Measurements from ENCODE around the gene MGAT5.
A peak's percentile ranks its signal among the peaks of the same experiment; 100 is the strongest.

The MGAT5 gene

DNA sequence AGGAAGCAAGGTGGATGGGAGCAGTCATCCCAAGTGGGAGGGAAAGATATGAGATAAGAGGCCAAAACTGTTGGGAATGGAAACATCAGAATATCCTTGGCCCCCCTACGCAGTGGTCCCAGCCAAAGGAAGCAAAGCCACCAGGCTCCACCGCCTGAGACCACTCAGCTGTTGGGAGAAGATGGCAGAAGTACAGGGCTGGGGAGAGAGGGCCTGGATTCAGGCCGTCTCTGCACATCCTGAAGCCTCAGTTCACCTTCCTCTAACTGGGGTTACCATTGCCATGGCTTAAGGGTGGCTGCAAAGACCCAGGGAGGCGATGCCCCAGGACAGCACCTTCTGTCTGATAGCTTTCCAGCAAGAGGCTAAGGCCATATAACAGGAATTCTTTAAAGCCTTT lies 193.8 kb downstream of the MGAT5 start:
- Histone ChIP-seq H3K4me2 (ENCODE audit: insufficient read depth, low read length, poor library complexity, severe bottlenecking) (no peak overlapping the region), H3K4me1 (ENCODE audit: control insufficient read depth in 2 of 2, insufficient read depth in 1 of 2, low read depth in 1 of 2, low read length in 2 of 2) (peaks cover 0 to 6% of the 10 kb centered on the region in 2 donors), H3K27me3 (ENCODE audit: control insufficient read depth in 3 of 3, insufficient read depth in 3 of 3, low read depth in 1 of 3, low read length in 3 of 3) (no peaks in the 10 kb centered on the region), H3K36me3 (replicated peaks in 1 of 2; ENCODE audit: control insufficient read depth in 2 of 2, insufficient read depth in 2 of 2, low read length in 2 of 2) (peaks cover 3 to 22% of the 10 kb centered on the region in 2 donors), H3K9ac (ENCODE audit: low read depth, low read length, poor library complexity) (no peak overlapping the region), H4K8ac (ENCODE audit: low read depth, low read length) (no peak overlapping the region), H2BK15ac (ENCODE audit: low read length) (no peak overlapping the region), H2BK5ac (ENCODE audit: low read length) (no peak overlapping the region), H2AFZ (ENCODE audit: low read length) (no peak overlapping the region), H3K79me1 (ENCODE audit: low read depth, low read length) (no peaks in the 10 kb centered on the region), H3K9me3 (replicated peaks in 1 of 2; ENCODE audit: control insufficient read depth in 2 of 2, insufficient read depth in 1 of 2, low read depth in 1 of 2, low read length in 2 of 2) (no peaks in the 10 kb centered on the region), H3K14ac (ENCODE audit: low read length) (no peak overlapping the region), H3K4ac (ENCODE audit: low read length) (no peak overlapping the region), H4K91ac (ENCODE audit: low read depth, low read length, poor library complexity) (no peak overlapping the region), H2AK5ac (ENCODE audit: low read depth, low read length) (no peak overlapping the region), H3K23ac (ENCODE audit: low read depth, low read length, poor library complexity) (no peak overlapping the region), H3K18ac (ENCODE audit: low read length) (no peak overlapping the region), H2BK120ac (ENCODE audit: low read depth, low read length) (no peak overlapping the region), H3K4me3 (ENCODE audit: low read length in 2 of 2) (no peak overlapping the region), H3K27ac (replicated peaks; ENCODE audit: low read length) (no peak overlapping the region), H2BK12ac (ENCODE audit: low read length) (no peak overlapping the region)
- no peak for DNase-seq (ENCODE audit: low spot score)
- no CpG with 5 or more reads among the region's 4 CpGs for WGBS, 2 donors (ENCODE audit: extremely low coverage in 2 of 2, insufficient read length in 2 of 2, insufficient replicate concordance in 1 of 2)

DNA sequence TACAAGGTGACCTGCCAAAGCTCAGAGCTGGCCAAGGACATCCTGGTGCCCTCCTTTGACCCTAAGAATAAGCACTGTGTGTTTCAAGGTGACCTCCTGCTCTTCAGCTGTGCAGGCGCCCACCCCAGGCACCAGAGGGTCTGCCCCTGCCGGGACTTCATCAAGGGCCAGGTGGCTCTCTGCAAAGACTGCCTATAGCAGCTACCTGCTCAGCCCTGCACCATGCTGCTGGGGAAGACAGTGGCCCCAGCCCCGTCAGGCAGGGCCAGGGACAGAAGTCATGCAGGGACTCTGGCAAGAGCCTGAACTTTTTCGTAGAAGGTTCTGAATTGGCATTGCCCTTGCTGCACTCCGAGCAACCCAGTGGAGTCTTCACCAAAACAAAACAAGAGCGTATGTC lies 194.8 kb downstream of the MGAT5 start:
- no peak overlapping the region for H2BK120ac ChIP-seq (ENCODE audit: low read depth, low read length)
- no CpG with 5 or more reads among the region's 6 CpGs for WGBS, 2 donors (ENCODE audit: extremely low coverage in 2 of 2, insufficient read length in 2 of 2, insufficient replicate concordance in 1 of 2)
- H3K27ac ChIP-seq (replicated peaks; ENCODE audit: low read length), result no peak overlapping the region
- no peak overlapping the region for H2AK5ac ChIP-seq (ENCODE audit: low read depth, low read length)
- H2BK5ac ChIP-seq (ENCODE audit: low read length), result no peak overlapping the region
- no peak overlapping the region for H3K18ac ChIP-seq (ENCODE audit: low read length)
- no peak overlapping the region for H4K8ac ChIP-seq (ENCODE audit: low read depth, low read length)
- H4K91ac ChIP-seq (ENCODE audit: low read depth, low read length, poor library complexity), result no peak overlapping the region
- no peaks in the 10 kb centered on the region for H3K9me3 ChIP-seq (replicated peaks in 1 of 2; ENCODE audit: control insufficient read depth in 2 of 2, insufficient read depth in 1 of 2, low read depth in 1 of 2, low read length in 2 of 2)
- H2AFZ ChIP-seq (ENCODE audit: low read length), result no peak overlapping the region
- no peak overlapping the region for H3K14ac ChIP-seq (ENCODE audit: low read length)
- no peaks in the 10 kb centered on the region for H3K27me3 ChIP-seq (ENCODE audit: control insufficient read depth in 3 of 3, insufficient read depth in 3 of 3, low read depth in 1 of 3, low read length in 3 of 3)
- peak overlapping the region; percentile 38 for H3K9ac ChIP-seq (ENCODE audit: low read depth, low read length, poor library complexity)
- H3K23ac ChIP-seq (ENCODE audit: low read depth, low read length, poor library complexity), result no peak overlapping the region
- no peak overlapping the region for H3K4ac ChIP-seq (ENCODE audit: low read length)
- no peak overlapping the region for H3K4me3 ChIP-seq (ENCODE audit: low read length in 2 of 2)
- peaks cover 0 to 6% of the 10 kb centered on the region in 2 donors for H3K4me1 ChIP-seq (ENCODE audit: control insufficient read depth in 2 of 2, insufficient read depth in 1 of 2, low read depth in 1 of 2, low read length in 2 of 2)
- H3K36me3 ChIP-seq (replicated peaks in 1 of 2; ENCODE audit: control insufficient read depth in 2 of 2, insufficient read depth in 2 of 2, low read length in 2 of 2), result peaks cover 3 to 26% of the 10 kb centered on the region in 2 donors
- no peak for DNase-seq (ENCODE audit: low spot score)
- no peak overlapping the region for H2BK15ac ChIP-seq (ENCODE audit: low read length)
- no peaks in the 10 kb centered on the region for H3K79me1 ChIP-seq (ENCODE audit: low read depth, low read length)
- no peak overlapping the region for H3K4me2 ChIP-seq (ENCODE audit: insufficient read depth, low read length, poor library complexity, severe bottlenecking)
- H2BK12ac ChIP-seq (ENCODE audit: low read length), result no peak overlapping the region

DNA sequence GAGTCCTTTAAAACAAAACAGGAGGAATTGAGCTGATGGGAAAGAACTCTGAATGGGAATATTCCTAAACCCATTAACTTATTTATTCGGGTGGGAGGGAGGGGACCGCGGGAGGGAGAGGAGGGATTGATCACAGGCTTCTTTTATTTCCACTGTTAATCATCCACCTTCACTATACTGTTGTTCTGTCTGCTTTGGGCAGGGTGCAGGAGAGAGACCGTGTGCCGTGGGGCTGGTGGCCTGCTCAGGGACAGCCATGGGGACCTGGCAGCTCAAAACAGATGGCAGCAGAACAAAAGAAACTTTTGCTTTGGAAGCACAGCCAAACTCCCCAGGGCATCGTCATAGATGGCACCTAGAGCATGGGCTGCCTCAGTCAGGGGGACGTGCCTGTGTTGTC lies 195.3 kb downstream of the MGAT5 start:
- Histone ChIP-seq H3K18ac (ENCODE audit: low read length) (no peak overlapping the region), H4K8ac (ENCODE audit: low read depth, low read length) (no peak overlapping the region), H3K4me1 (ENCODE audit: control insufficient read depth in 2 of 2, insufficient read depth in 1 of 2, low read depth in 1 of 2, low read length in 2 of 2) (peaks cover 0 to 6% of the 10 kb centered on the region in 2 donors), H2AFZ (ENCODE audit: low read length) (no peak overlapping the region), H2BK12ac (ENCODE audit: low read length) (no peak overlapping the region), H2BK120ac (ENCODE audit: low read depth, low read length) (no peak overlapping the region), H3K4me3 (ENCODE audit: low read length in 2 of 2) (no peak overlapping the region), H3K27ac (replicated peaks; ENCODE audit: low read length) (no peak overlapping the region), H2BK5ac (ENCODE audit: low read length) (no peak overlapping the region), H2BK15ac (ENCODE audit: low read length) (no peak overlapping the region), H3K27me3 (ENCODE audit: control insufficient read depth in 3 of 3, insufficient read depth in 3 of 3, low read depth in 1 of 3, low read length in 3 of 3) (no peaks in the 10 kb centered on the region), H3K4ac (ENCODE audit: low read length) (no peak overlapping the region), H3K36me3 (replicated peaks in 1 of 2; ENCODE audit: control insufficient read depth in 2 of 2, insufficient read depth in 2 of 2, low read length in 2 of 2) (peaks cover 3 to 22% of the 10 kb centered on the region in 2 donors), H2AK5ac (ENCODE audit: low read depth, low read length) (no peak overlapping the region), H3K9ac (ENCODE audit: low read depth, low read length, poor library complexity) (no peak overlapping the region), H3K9me3 (replicated peaks in 1 of 2; ENCODE audit: control insufficient read depth in 2 of 2, insufficient read depth in 1 of 2, low read depth in 1 of 2, low read length in 2 of 2) (no peaks in the 10 kb centered on the region), H3K79me1 (ENCODE audit: low read depth, low read length) (no peaks in the 10 kb centered on the region), H4K91ac (ENCODE audit: low read depth, low read length, poor library complexity) (no peak overlapping the region), H3K23ac (ENCODE audit: low read depth, low read length, poor library complexity) (no peak overlapping the region), H3K4me2 (ENCODE audit: insufficient read depth, low read length, poor library complexity, severe bottlenecking) (no peak overlapping the region), H3K14ac (ENCODE audit: low read length) (no peak overlapping the region)
- no peak for DNase-seq (ENCODE audit: low spot score)
- WGBS, 2 donors (ENCODE audit: extremely low coverage in 2 of 2, insufficient read length in 2 of 2, insufficient replicate concordance in 1 of 2), result no CpG with 5 or more reads among the region's 7 CpGs

DNA sequence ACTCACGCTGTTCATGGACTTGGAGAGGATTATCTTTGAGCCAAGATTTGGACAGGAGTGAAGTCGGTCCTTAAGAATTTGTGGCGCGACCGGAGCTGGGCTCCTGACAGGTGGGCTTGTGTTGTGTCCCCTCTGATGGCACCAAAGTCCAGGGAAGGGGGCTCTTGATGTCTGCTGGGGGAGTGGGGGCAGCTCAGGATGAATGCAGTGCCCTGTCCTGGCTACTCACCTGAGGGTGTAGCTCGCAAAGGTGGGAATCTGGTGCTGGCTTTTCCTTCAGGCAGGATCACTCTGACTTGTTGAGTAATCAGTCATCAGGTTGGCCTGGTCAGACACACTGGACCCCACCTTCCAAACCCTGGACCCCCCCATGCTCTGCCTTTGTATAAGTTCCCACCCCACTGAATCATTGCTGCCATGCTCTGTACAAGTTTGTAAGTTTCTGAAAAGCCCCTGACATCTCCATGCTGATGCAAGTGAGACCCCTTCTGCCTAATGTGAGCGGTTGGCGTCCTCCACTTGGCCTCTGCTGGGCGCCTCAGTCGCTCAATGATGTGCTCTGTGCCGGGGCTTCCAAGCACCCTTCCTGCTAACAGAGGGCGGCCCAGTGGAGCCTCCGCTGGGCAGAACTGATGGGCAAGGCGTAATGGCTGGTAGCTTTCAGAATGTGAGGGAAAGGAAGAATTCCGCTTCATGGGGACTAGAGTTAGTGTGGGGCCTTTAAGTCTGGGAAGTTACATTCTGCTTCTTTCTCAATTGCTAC lies 196.1 kb downstream of the MGAT5 start:
- no peaks in the 10 kb centered on the region for H3K9me3 ChIP-seq (replicated peaks in 1 of 2; ENCODE audit: control insufficient read depth in 2 of 2, insufficient read depth in 1 of 2, low read depth in 1 of 2, low read length in 2 of 2)
- H3K27me3 ChIP-seq (ENCODE audit: control insufficient read depth in 3 of 3, insufficient read depth in 3 of 3, low read depth in 1 of 3, low read length in 3 of 3), result no peaks in the 10 kb centered on the region
- peaks cover 3 to 17% of the 10 kb centered on the region in 2 donors for H3K36me3 ChIP-seq (replicated peaks in 1 of 2; ENCODE audit: control insufficient read depth in 2 of 2, insufficient read depth in 2 of 2, low read length in 2 of 2)
- H3K4me2 ChIP-seq (ENCODE audit: insufficient read depth, low read length, poor library complexity, severe bottlenecking), result no peak overlapping the region
- H3K23ac ChIP-seq (ENCODE audit: low read depth, low read length, poor library complexity), result no peak overlapping the region
- H3K18ac ChIP-seq (ENCODE audit: low read length), result no peak overlapping the region
- no peak overlapping the region for H2BK5ac ChIP-seq (ENCODE audit: low read length)
- no peak overlapping the region for H2AK5ac ChIP-seq (ENCODE audit: low read depth, low read length)
- peaks cover 0 to 6% of the 10 kb centered on the region in 2 donors for H3K4me1 ChIP-seq (ENCODE audit: control insufficient read depth in 2 of 2, insufficient read depth in 1 of 2, low read depth in 1 of 2, low read length in 2 of 2)
- H2BK15ac ChIP-seq (ENCODE audit: low read length), result no peak overlapping the region
- H3K9ac ChIP-seq (ENCODE audit: low read depth, low read length, poor library complexity), result no peak overlapping the region
- H2BK12ac ChIP-seq (ENCODE audit: low read length), result no peak overlapping the region
- H3K27ac ChIP-seq (replicated peaks; ENCODE audit: low read length), result no peak overlapping the region
- no peak overlapping the region for H3K14ac ChIP-seq (ENCODE audit: low read length)
- H3K4me3 ChIP-seq (ENCODE audit: low read length in 2 of 2), result no peak overlapping the region
- no peak for DNase-seq (ENCODE audit: low spot score)
- H3K79me1 ChIP-seq (ENCODE audit: low read depth, low read length), result no peaks in the 10 kb centered on the region
- no peak overlapping the region for H4K91ac ChIP-seq (ENCODE audit: low read depth, low read length, poor library complexity)
- WGBS, 2 donors (ENCODE audit: extremely low coverage in 2 of 2, insufficient read length in 2 of 2, insufficient replicate concordance in 1 of 2), result no CpG with 5 or more reads among the region's 15 CpGs
- no peak overlapping the region for H2AFZ ChIP-seq (ENCODE audit: low read length)
- H2BK120ac ChIP-seq (ENCODE audit: low read depth, low read length), result no peak overlapping the region
- H3K4ac ChIP-seq (ENCODE audit: low read length), result no peak overlapping the region
- no peak overlapping the region for H4K8ac ChIP-seq (ENCODE audit: low read depth, low read length)
